ENCODE measurements around the gene PRKCD.

PRKCD gene

DNA sequence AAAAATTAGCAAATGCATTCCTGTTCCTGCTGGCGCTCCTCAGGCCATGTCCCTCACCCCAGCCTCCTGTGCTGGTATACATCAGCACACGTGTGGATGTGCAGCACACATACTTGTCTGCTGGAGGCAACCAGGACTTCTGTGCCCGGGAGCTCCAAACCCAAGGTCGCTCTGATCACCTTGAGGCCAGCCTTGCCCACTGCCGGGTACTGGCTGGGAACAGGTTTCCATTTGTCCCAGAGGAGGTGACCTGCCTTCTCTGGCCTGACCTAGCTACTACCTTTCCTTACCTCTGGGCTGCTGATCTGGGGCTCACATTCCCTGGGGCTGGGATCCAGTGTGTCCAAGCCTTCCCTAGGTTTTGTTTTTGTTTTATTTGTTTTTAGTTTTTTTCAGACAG lies 12.1 kb downstream of the PRKCD start:
- no peak overlapping the region for H3K27ac ChIP-seq (ENCODE audit: low read length)
- H3K4me1 ChIP-seq (ENCODE audit: control insufficient read depth, insufficient read depth, low read length) = peaks cover 3% of the 10 kb centered on the region
- no peak overlapping the region for H3K9ac ChIP-seq (ENCODE audit: low read length in 2 of 2)
- no peaks in the 10 kb centered on the region for H3K27me3 ChIP-seq (ENCODE audit: control insufficient read depth in 1 of 2, insufficient read depth in 2 of 2, low read length in 2 of 2)
- H3K4me3 ChIP-seq (ENCODE audit: low read length in 2 of 2) = no peak overlapping the region
- peaks cover 0 to 2% of the 10 kb centered on the region in 2 donors for H3K36me3 ChIP-seq (ENCODE audit: control insufficient read depth in 2 of 2, insufficient read depth in 2 of 2, low read length in 2 of 2)
- H3K9me3 ChIP-seq (ENCODE audit: control insufficient read depth in 2 of 2, low read length in 2 of 2) = no peaks in the 10 kb centered on the region

DNA sequence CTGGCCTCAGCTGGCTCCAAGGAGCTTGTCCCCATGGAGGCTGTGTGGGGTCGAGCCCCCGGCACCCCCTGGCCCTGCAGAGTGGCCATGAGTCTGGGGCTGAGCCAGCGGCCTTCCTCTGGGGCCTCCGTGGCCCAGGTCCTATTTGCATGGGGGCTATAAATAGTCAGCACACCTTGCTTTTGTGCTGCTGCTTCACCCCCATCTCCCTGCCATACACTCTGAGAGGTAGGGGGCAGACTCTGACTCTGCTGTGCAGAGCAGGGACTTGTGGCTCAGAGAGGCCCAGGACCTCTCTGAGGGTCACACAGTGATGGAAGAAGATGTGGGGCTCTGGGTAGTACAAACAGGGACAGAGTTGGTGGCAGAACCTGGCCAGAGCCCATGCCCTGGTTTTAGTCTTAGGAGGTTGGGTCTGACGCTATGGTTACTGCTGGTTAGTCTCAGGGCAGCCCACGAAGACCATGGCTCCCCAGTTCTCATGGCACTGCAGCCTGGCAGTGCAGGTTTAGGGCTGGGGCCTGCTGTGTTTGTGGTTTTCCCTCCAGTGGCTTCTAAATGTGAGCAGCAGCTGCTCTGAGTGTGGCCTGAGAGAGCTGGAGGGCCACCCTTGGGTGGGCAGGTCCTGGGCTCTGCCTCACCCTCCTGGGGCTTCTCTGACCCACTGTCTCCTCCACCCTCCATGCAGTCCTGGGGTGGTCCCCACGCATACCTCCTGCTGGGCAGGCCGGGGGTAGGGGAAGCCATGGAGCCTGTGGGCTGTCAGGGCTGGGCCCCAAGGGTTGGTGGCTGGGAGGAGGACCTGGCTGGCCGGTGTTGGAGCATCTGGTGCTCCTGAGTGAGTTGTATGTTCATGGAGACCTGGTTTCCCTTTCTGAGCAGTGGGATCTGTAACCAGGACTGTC lies 13.6 kb downstream of the PRKCD start:
- no peaks in the 10 kb centered on the region for H3K9me3 ChIP-seq (ENCODE audit: control insufficient read depth in 2 of 2, low read length in 2 of 2)
- H3K27ac ChIP-seq (ENCODE audit: low read length) = no peak overlapping the region
- H3K4me3 ChIP-seq (ENCODE audit: low read length in 2 of 2) = no peak overlapping the region
- no peaks in the 10 kb centered on the region for H3K27me3 ChIP-seq (ENCODE audit: control insufficient read depth in 1 of 2, insufficient read depth in 2 of 2, low read length in 2 of 2)
- no peak overlapping the region for H3K9ac ChIP-seq (ENCODE audit: low read length in 2 of 2)
- H3K4me1 ChIP-seq (ENCODE audit: control insufficient read depth, insufficient read depth, low read length) = peaks cover 3% of the 10 kb centered on the region
- peaks cover 0 to 8% of the 10 kb centered on the region in 2 donors for H3K36me3 ChIP-seq (ENCODE audit: control insufficient read depth in 2 of 2, insufficient read depth in 2 of 2, low read length in 2 of 2)

DNA sequence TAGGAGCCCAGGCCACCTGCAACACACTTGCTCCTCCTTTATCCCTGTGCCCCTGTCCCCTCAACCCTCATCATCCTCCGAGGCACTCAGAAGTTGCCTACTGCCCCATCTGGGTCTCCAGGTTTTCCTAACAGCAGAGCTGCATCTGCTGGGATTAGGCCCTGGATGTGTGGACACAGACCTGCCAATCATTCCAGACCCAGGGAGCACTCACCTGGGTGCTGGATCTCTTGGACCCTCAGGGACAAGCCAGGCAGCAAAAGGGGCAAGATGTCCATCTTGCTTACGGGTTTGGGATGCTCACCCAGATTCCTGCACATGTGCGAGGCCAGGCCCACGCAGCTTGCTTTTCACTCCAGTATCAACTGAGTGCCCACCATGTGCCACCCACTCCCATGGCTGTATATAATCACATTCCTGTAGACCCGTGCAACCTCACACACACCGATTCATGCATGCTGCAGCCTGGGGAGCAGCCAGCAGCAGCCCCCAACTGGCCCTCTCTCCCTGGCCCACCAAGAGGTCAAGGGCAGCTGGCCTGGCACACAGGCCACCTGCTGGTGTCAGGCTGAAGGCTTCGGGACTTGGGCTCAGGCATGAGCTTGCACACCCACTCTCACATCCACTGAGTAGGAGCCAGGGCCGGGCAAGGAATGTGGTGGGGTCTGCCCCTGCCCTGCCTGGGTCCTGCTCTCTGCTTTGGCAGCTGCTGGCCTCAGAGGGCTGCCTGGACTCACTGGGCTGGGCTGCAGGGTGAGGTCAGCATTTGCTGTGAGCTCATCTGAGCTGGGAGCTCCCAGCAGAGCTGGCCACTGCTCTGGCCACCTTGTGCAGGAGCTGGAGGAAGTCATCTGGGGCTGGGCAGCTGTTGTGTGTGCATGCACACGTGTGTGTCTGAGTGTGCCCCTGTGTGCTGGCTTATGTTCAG lies 14.9 kb downstream of the PRKCD start:
- peaks cover 6 to 13% of the 10 kb centered on the region in 2 donors for H3K36me3 ChIP-seq (ENCODE audit: control insufficient read depth in 2 of 2, insufficient read depth in 2 of 2, low read length in 2 of 2)
- no peak overlapping the region for H3K4me3 ChIP-seq (ENCODE audit: low read length in 2 of 2)

DNA sequence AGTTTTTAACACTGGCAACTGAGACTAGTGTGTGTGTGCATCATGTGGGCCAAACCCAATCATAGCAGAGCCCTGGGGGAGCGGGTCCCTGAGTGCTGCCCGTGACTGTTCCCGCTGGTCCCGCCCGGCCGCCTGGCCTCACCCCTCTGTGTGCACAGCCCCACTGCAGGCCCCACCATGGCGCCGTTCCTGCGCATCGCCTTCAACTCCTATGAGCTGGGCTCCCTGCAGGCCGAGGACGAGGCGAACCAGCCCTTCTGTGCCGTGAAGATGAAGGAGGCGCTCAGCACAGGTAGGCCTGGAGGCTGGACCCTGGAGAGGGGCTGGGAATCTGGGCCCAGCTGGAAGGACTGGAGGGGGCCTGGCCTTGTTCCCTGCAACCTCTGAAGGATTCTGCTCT lies 17.2 kb downstream of the PRKCD start:
- Histone ChIP-seq H3K9ac (ENCODE audit: low read length in 2 of 2) (no peak overlapping the region), H3K9me3 (ENCODE audit: control insufficient read depth in 2 of 2, low read length in 2 of 2) (no peaks in the 10 kb centered on the region), H3K36me3 (ENCODE audit: control insufficient read depth in 2 of 2, insufficient read depth in 2 of 2, low read length in 2 of 2) (peaks cover 10 to 23% of the 10 kb centered on the region in 2 donors), H3K4me1 (ENCODE audit: control insufficient read depth, insufficient read depth, low read length) (no peaks in the 10 kb centered on the region), H3K27me3 (ENCODE audit: control insufficient read depth in 1 of 2, insufficient read depth in 2 of 2, low read length in 2 of 2) (no peaks in the 10 kb centered on the region), H3K4me3 (ENCODE audit: low read length in 2 of 2) (no peak overlapping the region), H3K27ac (ENCODE audit: low read length) (no peak overlapping the region)

More for the DNA sequence above, 14.9 kb downstream of the PRKCD start:
- H3K27ac ChIP-seq (ENCODE audit: low read length) = no peak overlapping the region
- H3K9ac ChIP-seq (ENCODE audit: low read length in 2 of 2) = no peak overlapping the region
- H3K27me3 ChIP-seq (ENCODE audit: control insufficient read depth in 1 of 2, insufficient read depth in 2 of 2, low read length in 2 of 2) = no peaks in the 10 kb centered on the region
- H3K9me3 ChIP-seq (ENCODE audit: control insufficient read depth in 2 of 2, low read length in 2 of 2) = no peaks in the 10 kb centered on the region
- no peaks in the 10 kb centered on the region for H3K4me1 ChIP-seq (ENCODE audit: control insufficient read depth, insufficient read depth, low read length)

DNA sequence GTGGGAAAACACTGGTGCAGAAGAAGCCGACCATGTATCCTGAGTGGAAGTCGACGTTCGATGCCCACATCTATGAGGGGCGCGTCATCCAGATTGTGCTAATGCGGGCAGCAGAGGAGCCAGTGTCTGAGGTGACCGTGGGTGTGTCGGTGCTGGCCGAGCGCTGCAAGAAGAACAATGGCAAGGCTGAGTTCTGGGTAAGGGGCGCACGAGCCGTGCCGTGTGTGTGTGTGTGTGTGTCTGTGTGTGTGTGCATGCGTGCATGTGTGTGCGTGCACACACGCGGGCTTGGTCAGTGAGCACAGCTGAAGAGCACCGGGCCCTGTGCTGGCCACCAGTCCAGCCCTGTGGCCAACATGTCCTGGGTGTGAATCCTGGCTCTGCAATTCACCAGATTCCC lies 18.6 kb downstream of the PRKCD start:
- Histone ChIP-seq H3K9ac (ENCODE audit: low read length in 2 of 2) (no peak overlapping the region), H3K27ac (ENCODE audit: low read length) (no peak overlapping the region), H3K4me1 (ENCODE audit: control insufficient read depth, insufficient read depth, low read length) (no peaks in the 10 kb centered on the region), H3K4me3 (ENCODE audit: low read length in 2 of 2) (no peak overlapping the region), H3K36me3 (ENCODE audit: control insufficient read depth in 2 of 2, insufficient read depth in 2 of 2, low read length in 2 of 2) (peaks cover 10 to 21% of the 10 kb centered on the region in 2 donors), H3K27me3 (ENCODE audit: control insufficient read depth in 1 of 2, insufficient read depth in 2 of 2, low read length in 2 of 2) (no peaks in the 10 kb centered on the region), H3K9me3 (ENCODE audit: control insufficient read depth in 2 of 2, low read length in 2 of 2) (no peaks in the 10 kb centered on the region)

DNA sequence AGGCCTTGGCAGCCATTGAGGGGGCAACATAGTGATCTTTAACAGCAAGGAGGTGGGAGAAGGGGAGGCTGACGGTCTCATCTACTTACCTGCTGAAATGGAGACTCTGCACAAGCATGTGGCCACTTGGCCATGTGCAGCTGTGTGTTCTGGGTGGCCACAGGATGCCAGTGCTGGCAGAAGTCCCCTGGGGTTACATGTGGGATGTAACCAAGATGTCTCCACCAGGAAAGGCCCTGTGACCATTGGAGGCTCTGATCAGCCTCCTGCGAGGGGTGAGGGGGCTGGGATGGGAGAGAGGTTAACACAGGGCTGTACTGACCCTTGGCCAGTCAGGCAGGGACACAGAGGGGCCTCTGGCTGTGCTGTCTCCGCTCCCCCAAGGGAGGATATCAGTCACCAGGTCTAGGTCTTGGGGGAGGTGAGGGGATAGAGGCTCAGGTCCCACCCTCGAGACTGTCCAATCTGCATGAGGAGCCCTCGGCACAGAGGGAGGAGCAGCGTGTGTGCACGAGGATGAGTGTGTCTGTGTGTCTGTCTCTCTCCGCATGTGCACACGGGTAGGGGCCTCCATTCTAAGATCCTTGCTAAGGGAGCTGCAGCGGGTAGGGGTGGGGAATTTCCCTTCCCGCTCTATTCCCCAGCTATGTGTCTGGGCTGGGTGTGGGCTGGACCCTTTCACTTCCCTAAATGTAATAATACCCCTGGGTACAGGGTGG lies 19.5 kb downstream of the PRKCD start:
- Histone ChIP-seq H3K27ac (ENCODE audit: low read length) (no peak overlapping the region), H3K9me3 (ENCODE audit: control insufficient read depth in 2 of 2, low read length in 2 of 2) (no peaks in the 10 kb centered on the region), H3K4me1 (ENCODE audit: control insufficient read depth, insufficient read depth, low read length) (no peaks in the 10 kb centered on the region), H3K27me3 (ENCODE audit: control insufficient read depth in 1 of 2, insufficient read depth in 2 of 2, low read length in 2 of 2) (no peaks in the 10 kb centered on the region), H3K4me3 (ENCODE audit: low read length in 2 of 2) (no peak overlapping the region), H3K36me3 (ENCODE audit: control insufficient read depth in 2 of 2, insufficient read depth in 2 of 2, low read length in 2 of 2) (peaks cover 16 to 21% of the 10 kb centered on the region in 2 donors), H3K9ac (ENCODE audit: low read length in 2 of 2) (no peak overlapping the region)

DNA sequence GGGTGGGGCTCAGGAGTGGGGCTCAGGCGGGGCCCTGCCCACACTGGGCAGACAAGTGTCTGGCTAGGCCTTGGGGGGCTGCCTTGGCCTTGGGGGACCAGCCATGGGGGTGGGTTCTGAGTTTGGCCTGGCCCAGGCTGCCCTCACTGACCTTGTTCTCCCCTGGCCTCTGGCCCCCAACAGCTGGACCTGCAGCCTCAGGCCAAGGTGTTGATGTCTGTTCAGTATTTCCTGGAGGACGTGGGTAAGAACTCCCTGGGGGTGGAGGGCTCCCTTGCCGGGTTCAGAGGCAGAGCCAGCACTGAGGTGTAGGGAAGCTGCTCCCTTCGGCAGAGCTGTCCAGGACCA lies 20.0 kb downstream of the PRKCD start:
- Histone ChIP-seq H3K27ac (ENCODE audit: low read length) (no peak overlapping the region), H3K4me1 (ENCODE audit: control insufficient read depth, insufficient read depth, low read length) (no peaks in the 10 kb centered on the region), H3K27me3 (ENCODE audit: control insufficient read depth in 1 of 2, insufficient read depth in 2 of 2, low read length in 2 of 2) (no peaks in the 10 kb centered on the region), H3K9me3 (ENCODE audit: control insufficient read depth in 2 of 2, low read length in 2 of 2) (no peaks in the 10 kb centered on the region), H3K9ac (ENCODE audit: low read length in 2 of 2) (no peak overlapping the region), H3K4me3 (ENCODE audit: low read length in 2 of 2) (no peak overlapping the region), H3K36me3 (ENCODE audit: control insufficient read depth in 2 of 2, insufficient read depth in 2 of 2, low read length in 2 of 2) (peaks cover 21 to 22% of the 10 kb centered on the region in 2 donors)

- no peak overlapping the region for H3K4me3 ChIP-seq (ENCODE audit: low read length in 2 of 2)
- no peak overlapping the region for H3K27ac ChIP-seq (ENCODE audit: low read length)
- H3K4me1 ChIP-seq (ENCODE audit: control insufficient read depth, insufficient read depth, low read length) = no peaks in the 10 kb centered on the region
- no peak overlapping the region for H3K9ac ChIP-seq (ENCODE audit: low read length in 2 of 2)
- no peaks in the 10 kb centered on the region for H3K27me3 ChIP-seq (ENCODE audit: control insufficient read depth in 1 of 2, insufficient read depth in 2 of 2, low read length in 2 of 2)
- no peaks in the 10 kb centered on the region for H3K9me3 ChIP-seq (ENCODE audit: control insufficient read depth in 2 of 2, low read length in 2 of 2)
- H3K36me3 ChIP-seq (ENCODE audit: control insufficient read depth in 2 of 2, insufficient read depth in 2 of 2, low read length in 2 of 2) = peaks cover 25 to 26% of the 10 kb centered on the region in 2 donors
Measured at GRCh38 chr3:53181528-53181927, 20.5 kb downstream of the PRKCD start.

DNA sequence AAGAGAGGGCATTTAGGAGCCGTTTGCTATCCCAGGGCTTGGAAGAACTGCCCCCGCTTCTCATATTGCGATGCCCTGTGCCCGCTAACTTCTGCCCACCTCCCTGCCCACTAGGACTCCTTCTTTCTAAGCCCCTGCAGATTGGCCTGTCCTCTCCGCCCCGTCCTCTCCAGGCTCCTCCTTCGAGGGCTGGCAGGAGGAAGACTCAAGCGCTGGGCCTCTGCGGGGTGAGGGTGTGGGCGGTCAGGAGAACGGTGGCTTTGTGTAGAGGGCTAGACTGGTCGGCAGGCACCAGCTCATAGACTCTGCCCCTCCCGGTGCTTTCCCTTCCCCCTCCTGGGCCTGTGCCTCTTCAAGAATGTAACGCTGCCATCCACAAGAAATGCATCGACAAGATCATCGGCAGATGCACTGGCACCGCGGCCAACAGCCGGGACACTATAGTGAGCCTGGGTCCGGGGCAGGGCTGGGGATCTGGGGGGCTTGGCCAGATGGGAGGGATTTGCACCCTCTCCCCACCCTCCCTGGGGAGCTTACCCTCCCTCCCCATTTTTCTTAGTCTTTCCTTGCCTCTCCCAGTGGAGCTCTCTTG lies 21.9 kb downstream of the PRKCD start:
- H3K36me3 ChIP-seq (ENCODE audit: control insufficient read depth in 2 of 2, insufficient read depth in 2 of 2, low read length in 2 of 2) = peaks cover 25 to 33% of the 10 kb centered on the region in 2 donors
- H3K9me3 ChIP-seq (ENCODE audit: control insufficient read depth in 2 of 2, low read length in 2 of 2) = no peaks in the 10 kb centered on the region
- H3K9ac ChIP-seq (ENCODE audit: low read length in 2 of 2) = no peak overlapping the region
- no peaks in the 10 kb centered on the region for H3K4me1 ChIP-seq (ENCODE audit: control insufficient read depth, insufficient read depth, low read length)
- H3K27me3 ChIP-seq (ENCODE audit: control insufficient read depth in 1 of 2, insufficient read depth in 2 of 2, low read length in 2 of 2) = no peaks in the 10 kb centered on the region
- no peak overlapping the region for H3K27ac ChIP-seq (ENCODE audit: low read length)
- H3K4me3 ChIP-seq (ENCODE audit: low read length in 2 of 2) = no peak overlapping the region

GRCh38 chr3:53183514-53183913 lies 22.5 kb downstream of the PRKCD start:
- Histone ChIP-seq H3K9ac (ENCODE audit: low read length in 2 of 2) (no peak overlapping the region), H3K27ac (ENCODE audit: low read length) (no peak overlapping the region), H3K27me3 (ENCODE audit: control insufficient read depth in 1 of 2, insufficient read depth in 2 of 2, low read length in 2 of 2) (no peaks in the 10 kb centered on the region), H3K9me3 (ENCODE audit: control insufficient read depth in 2 of 2, low read length in 2 of 2) (no peaks in the 10 kb centered on the region), H3K4me3 (ENCODE audit: low read length in 2 of 2) (no peak overlapping the region), H3K36me3 (ENCODE audit: control insufficient read depth in 2 of 2, insufficient read depth in 2 of 2, low read length in 2 of 2) (peaks cover 25 to 36% of the 10 kb centered on the region in 2 donors), H3K4me1 (ENCODE audit: control insufficient read depth, insufficient read depth, low read length) (no peaks in the 10 kb centered on the region)

Measured in stomach smooth muscle (tissue), 2 donors.